ENCODE measurements around the gene TSPAN31.
A peak's percentile ranks its signal among the peaks of the same experiment; 100 is the strongest.
"Not testable (repeated sequence)": the region's sequence is repeated elsewhere in the genome, so short reads cannot be mapped to it uniquely, and the experiment has no call there.

Gene TSPAN31

GRCh38 chr12:57772429-57773322 lies 27.8 kb downstream of the TSPAN31 start, which contains the start of gene EEF1AKMT3:
TSS of gene EEF1AKMT3 (plus strand) at chr12:57772614. CDS start at chr12:57772725, 111 bp downstream.
- no peak for TF ChIP-seq CTCF (IDR thresholded peaks at IDR 0.05)
- Histone ChIP-seq H3K27ac (peak within 1 kb of the TSS; percentile 46 to 99), H3K4me3 (peak within 1 kb of the TSS; percentile 93)
- DNase-seq (ENCODE audit: low spot score), result no peak

GRCh38 chr12:57774634-57775033 lies 29.8 kb downstream of the TSPAN31 start:
- DNase-seq (ENCODE audit: low spot score); H3K27ac ChIP-seq: not testable (repeated sequence)

GRCh38 chr12:57775044-57775443 lies 30.2 kb downstream of the TSPAN31 start:
- H3K4me3 ChIP-seq, result no peak overlapping the region
- TF ChIP-seq CTCF (IDR thresholded peaks at IDR 0.05), result no peak
- DNase-seq (ENCODE audit: low spot score), result no peak
- H3K27ac ChIP-seq, result no peak overlapping the region

More at GRCh38 chr12:57774634-57775033, 29.8 kb downstream of the TSPAN31 start:
- not testable (repeated sequence) for H3K4me3 ChIP-seq

- Histone ChIP-seq H3K4me3 (no peak overlapping the region), H3K27ac (no peak overlapping the region)
- no peak for TF ChIP-seq CTCF (IDR thresholded peaks at IDR 0.05)
- no peak for DNase-seq (ENCODE audit: low spot score)
Observed at GRCh38 chr12:57775563-57776246, 30.9 kb downstream of the TSPAN31 start.

- Histone ChIP-seq H3K4me3 (no peak overlapping the region), H3K27ac (no peak overlapping the region)
- no peak for TF ChIP-seq CTCF (IDR thresholded peaks at IDR 0.05)
- no peak for DNase-seq (ENCODE audit: low spot score)
Observed at GRCh38 chr12:57776247-57776587, 31.4 kb downstream of the TSPAN31 start.

- no peak for TF ChIP-seq CTCF (IDR thresholded peaks at IDR 0.05)
- Histone ChIP-seq H3K27ac (no peak overlapping the region), H3K4me3 (no peak overlapping the region)
- DNase-seq (ENCODE audit: low spot score), result no peak
Observed at GRCh38 chr12:57777367-57777766, 32.5 kb downstream of the TSPAN31 start.

GRCh38 chr12:57777911-57778310 lies 33.1 kb downstream of the TSPAN31 start:
- no peak for TF ChIP-seq CTCF (IDR thresholded peaks at IDR 0.05)
- Histone ChIP-seq H3K27ac (no peak overlapping the region), H3K4me3 (no peak overlapping the region)
- no peak for DNase-seq (ENCODE audit: low spot score)

All from coronary artery (tissue), 2 donors.